NCI-H524 treated with DMSO at 0.1 percent for 48 hours (cell line): ENCODE results near the gene SLC7A14.

Experiments
- DNase-seq: peaks from one replicate; lab custom pipeline; 2025; lab: John Stamatoyannopoulos, UW

The SLC7A14 gene

DNA sequence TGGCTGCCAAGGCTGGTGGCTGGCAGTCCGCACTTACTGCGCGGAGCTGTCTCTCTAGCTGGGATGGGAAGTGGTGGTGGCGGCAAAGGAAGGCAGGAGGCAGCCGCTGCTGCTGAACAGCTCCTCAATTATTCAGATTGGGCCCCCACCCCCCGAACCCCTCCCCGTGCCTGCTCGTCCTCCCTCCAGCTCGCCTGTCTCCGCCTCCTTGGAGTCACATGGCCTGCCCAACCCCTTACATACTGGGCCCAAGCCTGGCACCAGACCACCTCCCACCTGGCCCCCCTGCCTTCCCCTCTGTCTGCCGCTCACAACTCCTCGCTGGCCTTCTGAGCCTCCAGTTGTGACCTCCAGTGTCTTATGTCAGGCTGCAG lies at the start of gene SLC7A14:
TSS of gene SLC7A14 (minus strand) at position 139 of the 374 bp plus-strand sequence. CDS start 59,139 bp downstream, outside the sequence.
- DNase-seq, result no peak

DNA sequence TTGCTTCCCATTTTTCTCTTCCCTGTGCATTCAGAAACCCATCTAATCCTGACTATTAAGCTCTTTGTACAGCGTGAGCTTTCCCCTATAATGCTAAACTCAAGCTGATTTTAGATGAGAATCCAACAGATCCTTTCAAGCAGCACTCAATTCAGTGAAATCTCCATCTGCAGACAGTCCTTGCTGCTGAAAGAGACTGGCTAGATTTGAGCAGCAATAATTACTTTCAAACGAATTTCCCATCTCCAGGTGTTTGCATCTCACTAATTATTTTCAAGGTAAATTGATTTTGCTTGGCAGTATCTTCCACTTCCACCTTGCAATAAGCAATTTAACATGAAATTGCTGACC lies 49.5 kb upstream of the SLC7A14 start:
- no peak for DNase-seq

DNA sequence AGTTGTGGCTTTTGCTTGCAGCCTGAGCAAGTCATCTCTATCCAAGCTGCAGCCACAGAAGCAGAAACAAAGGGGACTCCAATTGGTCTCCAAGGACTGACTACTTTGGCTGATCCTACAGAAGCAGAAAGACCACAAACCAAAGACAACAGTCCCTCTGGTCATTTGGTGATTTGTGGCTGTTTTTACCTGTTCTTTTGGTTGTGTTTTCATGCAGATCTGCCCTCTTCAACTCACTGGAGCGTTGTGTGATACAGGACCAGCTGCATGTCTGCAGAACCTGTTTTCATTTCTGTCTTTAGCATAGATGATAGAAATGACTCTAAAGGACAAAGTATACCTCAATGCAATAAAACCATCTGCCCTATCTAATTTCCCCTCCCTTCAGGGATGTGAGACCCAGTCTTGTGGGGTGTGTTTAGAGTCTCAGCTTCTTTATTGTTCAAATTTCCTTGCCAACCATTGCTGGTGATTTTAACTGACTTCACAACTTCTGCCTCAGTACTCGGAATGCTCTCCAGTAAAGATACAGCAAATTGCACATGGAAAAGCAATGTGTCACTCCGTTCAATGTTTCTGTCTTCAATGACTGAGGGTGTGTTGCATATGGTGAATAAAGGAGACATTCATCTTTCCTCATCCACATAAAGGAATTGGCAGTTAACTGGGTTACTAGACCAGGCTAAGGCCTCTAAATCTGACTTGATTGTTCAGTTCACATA lies 48.9 kb upstream of the SLC7A14 start:
- no peak for DNase-seq

DNA sequence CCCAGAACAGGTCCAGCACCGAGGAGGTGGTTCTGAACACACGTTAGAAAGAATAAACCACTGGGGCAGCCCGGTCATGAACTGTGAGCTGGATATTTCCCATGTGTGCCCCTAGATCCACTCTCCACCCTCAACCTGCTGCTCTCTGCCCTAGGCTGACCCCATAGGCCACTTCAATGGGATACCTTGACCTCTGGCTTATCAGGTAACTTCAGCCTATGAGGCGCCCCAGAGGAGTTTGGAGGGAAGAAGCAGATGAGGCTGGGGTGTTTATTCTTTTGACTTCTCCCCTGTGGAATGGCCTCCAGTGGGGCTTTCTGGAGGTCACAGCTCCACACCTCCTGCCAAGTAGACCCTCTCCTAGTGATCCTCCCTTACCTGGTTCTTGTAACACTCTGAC lies 47.7 kb upstream of the SLC7A14 start:
- DNase-seq, result no peak

DNA sequence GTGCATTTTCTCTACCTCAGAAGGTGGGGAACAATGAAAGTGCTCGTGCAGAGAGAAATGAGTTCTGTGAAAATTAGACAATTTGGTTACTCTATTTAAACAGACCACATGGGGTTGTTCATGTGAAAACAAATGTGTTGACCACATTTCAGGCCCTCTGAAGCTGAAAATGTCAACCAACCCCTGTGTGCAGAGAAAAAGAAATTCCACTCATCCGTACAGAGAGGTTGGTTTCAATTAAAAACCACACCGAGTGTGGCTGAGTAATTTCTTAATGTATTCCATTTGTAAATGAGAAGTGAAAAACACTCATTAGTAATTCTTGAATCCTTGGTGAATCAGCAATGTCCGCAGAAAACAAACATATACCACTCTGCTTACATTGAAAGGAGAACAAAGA lies 46.9 kb upstream of the SLC7A14 start:
- no peak for DNase-seq

DNA sequence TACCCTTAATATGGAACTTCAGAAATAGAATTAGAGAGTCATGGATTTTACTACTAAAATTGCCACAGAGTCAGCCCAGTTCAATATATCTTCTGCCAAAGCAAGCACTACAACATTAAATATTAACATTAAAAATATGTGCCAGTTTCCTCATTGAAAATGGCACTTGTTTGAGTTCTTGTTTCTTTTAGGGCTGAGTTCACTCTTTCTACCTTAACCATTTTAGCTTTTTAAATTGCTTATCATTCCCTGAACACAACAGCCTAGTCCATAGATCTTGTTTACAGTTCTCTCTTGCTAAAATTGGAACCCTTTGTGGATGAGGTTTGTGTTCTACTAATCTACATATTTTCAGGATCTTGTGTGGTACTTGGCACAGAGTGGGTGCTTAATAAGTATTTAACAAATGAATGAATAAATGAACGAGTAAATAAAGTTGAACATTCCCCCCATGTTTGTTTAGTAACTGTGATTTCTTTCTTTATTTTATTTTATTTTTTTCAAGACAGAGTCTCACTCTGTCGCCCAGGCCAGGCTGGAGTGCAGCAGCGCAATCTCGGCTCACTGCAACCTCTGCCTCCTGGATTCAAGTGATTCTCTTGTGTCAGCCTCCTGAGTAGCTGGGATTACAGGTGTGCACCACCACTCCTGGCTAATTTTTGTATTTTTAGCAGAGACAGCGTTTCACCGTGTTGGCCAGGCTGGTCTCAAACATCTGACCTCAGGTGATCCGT lies 46.0 kb upstream of the SLC7A14 start:
- DNase-seq, result no peak

DNA sequence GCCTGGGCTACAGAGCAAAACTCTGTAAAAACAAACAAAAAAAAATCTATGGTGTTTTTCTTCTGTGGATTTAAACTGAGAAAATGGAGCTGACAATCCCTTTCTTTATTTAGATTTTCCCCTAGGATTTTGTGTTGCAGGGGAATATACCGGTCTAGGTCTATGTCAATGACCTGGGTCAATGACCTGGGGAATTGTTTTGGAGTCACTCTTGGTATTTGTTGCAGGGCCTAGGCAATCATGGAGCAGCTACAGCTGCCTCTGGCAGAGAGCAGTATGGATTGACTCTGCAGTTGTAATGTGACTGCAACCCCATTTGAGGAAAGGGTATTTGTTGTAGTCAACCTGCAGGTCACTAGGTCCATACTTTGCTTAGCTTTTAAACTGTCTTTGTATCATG lies 37.6 kb upstream of the SLC7A14 start:
- DNase-seq, result no peak

DNA sequence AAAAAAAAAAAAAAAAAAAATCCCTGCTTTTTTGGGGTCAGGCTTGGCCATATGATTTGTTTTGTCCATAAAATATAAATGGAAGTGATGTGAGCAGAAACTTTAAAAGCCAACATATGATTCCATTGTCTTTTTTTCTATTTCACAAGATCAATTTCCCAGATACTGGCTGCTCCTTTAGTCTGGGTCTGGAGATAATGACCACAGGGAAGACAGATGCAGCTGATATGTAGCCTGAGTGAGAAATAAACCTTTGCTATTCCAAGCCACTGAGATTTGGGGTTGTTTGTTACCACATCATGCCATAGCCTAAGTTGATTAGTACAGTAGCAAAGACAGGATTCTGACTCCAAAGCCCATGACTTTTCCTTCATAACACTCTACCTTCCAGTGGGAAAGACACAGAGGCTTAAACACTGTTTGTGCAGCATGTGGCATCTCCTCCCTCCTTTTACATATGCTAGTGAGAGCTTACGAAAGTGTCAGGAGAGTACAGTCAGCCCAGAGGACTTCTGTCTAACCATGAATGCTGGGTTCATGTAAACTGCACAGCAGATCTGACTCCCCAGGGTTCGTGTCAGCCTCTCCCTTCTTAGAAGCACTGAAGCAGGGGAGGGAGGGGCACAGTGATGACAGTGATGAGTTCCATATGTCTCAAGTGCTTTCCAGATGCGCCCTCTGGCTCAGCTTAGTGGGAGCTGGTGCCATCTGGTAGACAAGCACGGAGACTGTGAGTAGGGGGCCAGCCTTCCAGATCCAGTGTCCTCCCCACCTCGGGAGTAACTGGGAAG lies 36.7 kb upstream of the SLC7A14 start:
- DNase-seq, result peak; percentile 95

DNA sequence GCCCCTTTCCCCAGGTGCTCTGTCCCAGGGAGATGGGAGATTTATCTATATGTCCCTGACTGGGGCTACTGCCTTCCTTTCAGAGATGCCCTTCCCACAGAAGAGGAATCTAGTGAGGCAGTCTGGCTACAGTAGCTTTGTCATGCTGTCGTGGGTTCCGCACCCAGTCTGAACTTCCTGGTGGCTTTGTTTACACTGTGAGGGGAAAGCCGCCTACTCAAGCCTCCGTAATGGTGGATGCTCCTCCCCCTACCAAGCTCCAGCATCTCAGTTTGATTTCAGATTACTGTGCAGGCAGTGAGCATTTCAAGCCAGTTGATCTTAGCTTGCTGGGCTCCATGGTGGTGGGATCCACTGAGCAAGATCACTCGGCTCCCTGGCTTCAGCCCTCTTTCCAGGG lies 35.4 kb upstream of the SLC7A14 start:
- no peak for DNase-seq

DNA sequence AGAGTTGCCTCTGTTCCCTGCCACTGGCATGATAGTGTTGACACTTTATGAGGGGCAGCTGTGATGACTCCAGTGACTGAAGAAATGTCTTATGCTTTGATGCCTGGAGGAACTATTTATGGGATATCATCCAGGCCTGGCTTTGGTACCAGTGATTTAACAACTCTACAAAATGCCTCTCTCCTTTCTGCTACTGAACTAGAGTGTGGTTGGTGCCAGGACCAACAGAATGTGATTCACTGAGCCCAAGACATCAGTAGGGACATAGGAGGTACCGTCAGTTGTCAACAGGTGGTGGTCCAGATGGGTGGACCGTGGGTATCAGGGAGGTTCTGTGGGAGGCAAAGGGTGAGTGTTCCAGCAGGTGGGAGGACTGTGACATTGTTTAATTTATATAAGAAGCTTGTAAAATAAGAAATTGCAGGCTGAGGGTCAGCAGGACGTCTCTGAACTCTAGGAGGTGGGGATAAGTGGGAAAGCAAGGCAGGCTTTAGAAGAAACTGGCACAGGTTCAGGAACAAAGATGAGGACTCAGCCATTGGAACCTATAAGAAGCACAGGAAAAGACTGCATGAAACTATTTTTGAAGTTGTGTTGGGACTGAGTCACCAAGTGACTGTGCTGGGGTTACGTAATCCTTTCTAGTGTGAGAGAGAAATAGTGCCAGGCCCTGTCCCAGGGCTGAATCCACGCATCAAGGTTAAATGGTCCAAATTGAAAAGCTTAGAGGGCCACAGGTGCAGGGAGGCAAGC lies 28.5 kb upstream of the SLC7A14 start:
- no peak for DNase-seq

DNA sequence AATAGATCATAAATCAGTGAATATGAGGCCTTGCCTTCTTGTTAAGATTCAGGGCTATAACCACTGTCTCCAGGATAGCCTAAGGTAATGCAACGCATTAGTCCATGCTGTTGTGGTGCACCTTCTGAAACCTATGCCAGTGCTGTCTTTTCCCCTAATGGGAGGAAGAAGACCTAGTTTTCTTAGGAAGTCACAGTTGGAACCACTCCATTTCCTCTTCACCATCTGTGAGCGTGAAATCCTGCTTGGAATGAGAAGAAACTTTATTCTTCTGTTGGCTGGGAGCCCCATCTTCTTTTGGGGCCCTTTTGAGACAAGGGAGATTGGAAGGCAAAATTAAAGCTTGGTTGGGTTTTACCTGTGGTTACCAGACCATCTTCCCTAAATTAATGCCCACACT lies 25.9 kb upstream of the SLC7A14 start:
- DNase-seq, result no peak

DNA sequence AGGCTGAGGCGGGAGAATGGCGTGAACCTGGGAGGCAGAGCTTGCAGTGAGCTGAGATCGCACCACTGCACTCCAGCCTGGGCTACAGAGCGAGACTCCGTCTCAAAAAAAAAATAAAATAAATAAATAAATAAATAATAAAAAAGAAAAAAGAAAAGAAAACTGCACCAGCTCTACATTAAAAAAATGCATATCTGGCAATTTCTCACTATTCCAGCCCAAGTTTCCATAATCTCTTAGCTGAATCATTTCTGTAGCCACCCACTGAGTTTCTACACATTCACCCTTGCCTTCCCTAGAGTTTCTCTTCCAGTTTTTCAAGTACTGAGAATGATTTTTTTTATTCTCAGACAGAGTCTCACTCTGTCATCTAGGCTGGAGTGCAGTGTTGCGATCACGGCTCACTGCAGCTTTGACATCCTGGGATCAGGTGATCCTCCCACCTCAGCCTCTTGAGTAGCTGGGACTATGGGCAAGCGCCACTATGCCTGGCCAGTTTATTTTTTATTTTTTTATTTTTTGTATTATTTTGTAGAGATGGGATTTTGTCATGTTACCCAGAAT lies 24.5 kb upstream of the SLC7A14 start:
- DNase-seq, result no peak

DNA sequence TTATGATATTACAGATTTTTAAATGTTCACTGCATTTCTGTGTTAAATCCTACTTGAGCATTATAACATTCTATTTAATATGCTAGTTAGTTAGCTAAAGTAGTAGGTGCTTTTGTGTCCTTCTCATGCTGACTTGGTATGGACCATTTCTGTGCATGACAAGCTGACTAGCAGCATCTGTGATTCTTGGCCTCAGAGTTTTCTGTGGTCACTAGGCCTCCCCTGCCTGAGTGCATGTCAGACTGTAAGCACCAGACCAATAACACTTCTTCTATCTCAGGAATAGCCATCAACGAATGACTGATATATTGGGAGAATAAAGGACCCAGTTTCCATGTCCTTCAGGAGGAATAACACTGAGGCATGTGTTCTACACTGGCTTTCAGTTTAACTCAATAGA lies 22.6 kb upstream of the SLC7A14 start:
- no peak for DNase-seq

DNA sequence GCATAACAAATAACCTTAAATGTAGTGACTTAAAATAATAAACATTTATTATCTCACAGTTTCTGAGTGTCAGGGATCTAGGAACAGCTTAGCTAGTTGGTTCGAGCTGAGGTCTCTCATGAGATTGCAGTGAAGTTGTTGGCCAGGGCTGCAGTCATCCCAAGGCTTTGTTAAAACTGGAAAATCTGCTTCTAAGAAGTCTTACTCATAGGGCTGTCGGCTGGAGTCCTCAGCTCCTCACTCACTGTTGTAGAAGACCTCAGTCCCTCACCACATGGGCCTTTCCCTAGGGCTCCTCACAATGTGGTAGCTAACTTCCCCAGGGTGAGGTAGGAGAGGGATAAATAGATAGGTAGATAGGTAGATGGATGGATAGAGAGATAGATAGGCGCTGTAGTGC lies 20.8 kb upstream of the SLC7A14 start:
- no peak for DNase-seq

DNA sequence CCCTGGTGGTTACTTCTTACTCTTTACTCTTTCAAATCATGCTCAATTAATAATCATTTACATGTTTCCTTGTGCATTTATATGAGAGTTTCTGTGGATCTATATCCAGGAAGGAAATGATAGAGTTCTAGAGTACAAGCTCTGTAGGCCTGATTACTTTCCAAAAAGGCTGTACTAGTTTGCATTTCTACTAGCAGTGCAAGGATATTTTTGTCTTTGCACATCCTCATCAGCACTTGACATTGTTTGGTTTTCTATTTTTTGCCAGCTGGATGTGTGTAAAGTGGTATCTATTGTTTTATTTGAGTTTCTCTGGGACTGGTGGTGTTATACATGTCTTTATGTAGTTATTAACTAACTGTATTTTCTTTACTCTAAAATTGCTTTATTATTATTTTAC lies 19.6 kb upstream of the SLC7A14 start:
- no peak for DNase-seq

DNA sequence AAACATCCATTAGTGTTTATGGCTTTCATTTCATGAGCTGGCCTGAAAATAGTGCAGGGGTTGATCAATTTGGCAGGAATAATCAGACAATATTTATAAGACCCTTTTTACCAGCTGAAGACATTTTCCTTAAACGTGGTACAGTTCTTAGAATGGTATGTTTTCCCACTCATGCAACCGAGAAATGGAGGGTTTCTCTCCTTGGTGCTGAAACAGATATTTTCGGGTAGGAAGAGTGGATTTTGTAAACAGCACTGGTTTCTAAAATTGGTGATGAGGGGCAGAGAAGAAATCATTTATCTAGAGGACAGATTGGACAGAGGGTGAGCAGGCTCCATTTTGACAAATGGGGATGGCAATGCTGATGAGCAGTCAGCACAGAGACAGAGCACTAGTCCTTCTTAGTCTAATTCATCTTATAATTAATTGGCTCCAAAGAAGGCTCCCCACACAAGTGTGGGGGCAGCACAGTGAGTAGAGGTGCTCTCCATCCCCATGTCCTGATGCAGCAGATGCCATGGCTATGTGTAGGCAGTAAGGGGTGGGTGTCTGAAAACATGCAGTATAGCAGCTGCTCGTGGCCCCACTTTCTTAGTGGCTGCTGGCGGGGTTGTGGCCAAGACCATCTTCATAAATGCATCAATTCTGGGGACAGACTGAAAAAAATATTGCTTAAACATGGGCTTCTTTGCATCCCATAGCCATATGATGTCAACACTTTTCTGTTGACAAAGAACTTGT lies 18.1 kb upstream of the SLC7A14 start:
- DNase-seq, result no peak

DNA sequence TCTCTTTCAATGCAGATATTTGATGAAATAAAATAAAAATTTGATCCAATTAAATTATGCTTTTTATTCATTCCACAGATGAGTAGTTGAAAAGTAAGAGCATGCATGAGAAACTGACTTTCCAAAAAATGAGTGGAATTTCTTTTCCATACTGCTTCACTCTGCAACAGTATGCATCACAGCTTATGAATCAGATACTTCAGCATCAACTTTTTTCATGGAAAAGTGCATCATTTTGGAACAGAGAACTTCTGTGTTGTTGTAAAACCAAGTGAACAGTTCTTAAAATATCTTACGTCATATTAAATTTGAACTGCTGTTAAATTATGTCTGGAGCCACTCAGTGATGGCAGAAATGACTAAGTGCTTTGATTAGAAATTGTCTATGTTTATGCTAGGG lies 16.7 kb upstream of the SLC7A14 start:
- no peak for DNase-seq

DNA sequence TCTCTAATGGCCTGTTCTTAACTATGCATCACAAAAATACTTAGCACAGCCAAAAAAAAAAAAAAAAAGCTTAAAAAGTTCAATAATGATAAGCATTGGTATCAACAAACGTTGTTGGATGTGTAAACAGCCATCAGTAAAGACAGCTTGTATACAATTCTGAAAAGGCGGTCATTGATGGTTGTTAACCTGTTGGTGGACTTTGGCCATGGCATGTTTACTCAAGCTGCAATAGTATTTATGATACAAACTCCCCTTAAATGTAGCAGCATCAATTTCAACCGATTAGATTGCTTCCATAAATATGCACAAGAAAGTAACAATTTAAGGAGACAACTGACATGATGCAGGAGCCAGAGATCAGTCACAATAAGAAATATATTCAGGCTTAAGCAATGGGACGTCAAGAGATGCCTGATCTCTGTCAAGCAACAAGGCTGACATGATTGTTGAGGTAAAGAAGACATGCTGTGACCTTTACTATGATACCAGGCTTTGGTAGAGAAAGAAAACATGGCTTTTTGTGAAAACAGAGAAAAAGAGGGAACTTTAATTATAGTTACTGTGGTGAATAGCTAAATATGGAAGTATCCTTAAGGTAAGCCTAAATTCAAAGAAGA lies 14.2 kb upstream of the SLC7A14 start:
- DNase-seq, result no peak

DNA sequence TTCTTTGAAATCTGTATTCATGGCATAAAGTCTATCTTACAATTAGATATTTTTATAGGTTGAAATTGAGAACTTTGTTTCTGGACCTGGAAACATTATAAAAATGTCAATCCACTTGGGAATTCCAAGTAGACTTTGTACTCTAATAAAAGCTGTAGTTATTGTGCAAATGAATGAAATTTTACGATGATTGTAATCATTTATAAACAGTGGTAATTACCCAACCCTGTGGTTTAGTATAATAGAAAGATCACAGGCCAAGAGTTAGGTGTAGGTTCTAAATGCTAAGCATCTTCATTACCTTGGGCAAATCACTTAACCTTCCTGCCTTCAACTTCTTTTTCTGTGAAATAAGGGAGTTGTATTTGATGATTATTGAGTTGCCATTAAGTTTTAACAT lies 13.2 kb upstream of the SLC7A14 start:
- DNase-seq, result no peak

DNA sequence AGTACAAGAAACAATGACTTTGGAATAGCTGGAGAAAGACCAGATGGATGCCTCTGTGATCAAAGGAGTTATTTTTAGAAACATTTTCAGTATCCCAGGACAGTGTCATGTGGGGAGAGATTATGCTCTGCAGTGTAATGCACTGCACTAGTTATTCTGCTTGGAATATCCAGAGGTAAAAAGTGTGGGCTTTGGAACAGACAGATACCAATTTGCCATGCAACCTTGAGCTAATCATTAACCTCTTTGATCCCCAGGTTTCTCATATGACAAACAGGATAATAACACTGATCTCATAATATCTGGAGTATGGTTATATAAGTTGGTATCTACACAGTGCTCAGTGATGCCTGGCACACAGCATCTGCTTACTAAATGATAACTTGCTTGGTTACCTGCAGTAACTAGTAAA lies 12.2 kb upstream of the SLC7A14 start:
- DNase-seq, result no peak

DNA sequence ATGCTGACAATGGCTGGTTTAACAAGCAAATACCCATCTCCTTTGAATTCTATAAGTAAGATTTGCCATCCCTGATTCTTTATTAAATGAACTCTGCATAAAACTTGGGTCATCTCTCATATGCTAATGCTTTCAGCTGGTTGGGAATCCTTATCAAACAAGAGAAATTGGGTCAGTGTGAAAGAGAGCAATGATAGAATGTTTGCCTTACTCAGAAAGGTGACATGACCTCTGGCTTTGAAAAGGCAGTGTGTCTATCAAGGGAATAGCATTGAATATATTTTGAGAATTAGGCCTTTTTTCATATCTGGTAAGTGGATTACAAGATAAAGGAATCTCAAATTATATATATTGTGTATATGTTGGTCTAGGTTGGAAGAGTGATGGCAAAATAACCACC lies 8.7 kb upstream of the SLC7A14 start:
- no peak for DNase-seq
